PC-9 (cell line): ENCODE data around the gene RIMOC1. TPM values are rescaled to one million over a fixed set of nuclear protein-coding genes. Genes with fewer than 3 reads are reported as not detected.

Experiments
- Bru-seq: library from RNA; stranded (reverse); fragments of 400-500 nt; gene quantifications from one replicate; lab custom pipeline; 2021; lab: Mats Ljungman, UMichigan
- BruChase-seq, 2 experiments: library from RNA; stranded (reverse); fragments of 400-500 nt; gene quantifications; one replicate each; lab custom pipeline; 2021; lab: Mats Ljungman, UMichigan
- BruUV-seq: library from RNA; stranded (reverse); fragments of 400-500 nt; replicated peaks from 2 replicates; lab custom pipeline; 2021; lab: Mats Ljungman, UMichigan
- CTCF ChIA-PET: fragments of 300-600 bp; sonication (Branson Sonifier 250); formaldehyde crosslinking; loops from one replicate; lab custom pipeline; 2022; ENCODE audit warnings: antibody characterized with exemption; lab: Charles Lee
- POLR2A ChIA-PET: fragments of 300-600 bp; sonication (Branson Sonifier 250); formaldehyde crosslinking; loops from one replicate; lab custom pipeline; 2022; ENCODE audit warnings: antibody characterized with exemption; ENCODE audit not compliant: unreplicated experiment; lab: Charles Lee
- DNase-seq, 2 experiments: peaks; one replicate each; pipeline versions ENCODE4 v3.0.0 to v3.0.0-alpha.2; 2015 to 2022; ENCODE audit warnings: mixed read lengths in 1 of 2
- H2AFZ ChIP-seq: fragments of 200-600 bp; sonication (generic); 2 replicates; pipeline ENCODE4 v1.8.1; 2017; ENCODE audit warnings: antibody characterized with exemption
- H3F3A ChIP-seq: fragments of 200-600 bp; sonication (generic); 2 replicates; pipeline ENCODE4 v1.8.1; 2017; ENCODE audit warnings: antibody characterized with exemption, mild to moderate bottlenecking, low read depth; ENCODE audit not compliant: insufficient read depth
- H3K27ac ChIP-seq: fragments of 200-600 bp; sonication (generic); 2 replicates; pipeline ENCODE4 v1.6.1; 2016; ENCODE audit warnings: mixed run types
- H3K27me3 ChIP-seq: fragments of 200-600 bp; sonication (generic); 2 replicates; pipeline ENCODE4 v1.6.1; 2016; ENCODE audit warnings: low read depth, mixed run types; ENCODE audit not compliant: insufficient read depth
- H3K36me3 ChIP-seq: fragments of 200-600 bp; sonication (generic); 2 replicates; pipeline ENCODE4 v1.6.1; 2016; ENCODE audit warnings: low read depth, mixed run types
- H3K4me1 ChIP-seq: fragments of 200-600 bp; sonication (generic); replicated peaks from 2 replicates; pipeline ENCODE4 v1.6.1; 2016; ENCODE audit warnings: mixed run types; ENCODE audit not compliant: insufficient read depth
- H3K4me2 ChIP-seq: fragments of 200-600 bp; sonication (generic); 2 replicates; pipeline ENCODE4 v1.6.1; 2017; ENCODE audit warnings: mixed run types
- H3K4me3 ChIP-seq: fragments of 200-600 bp; sonication (generic); 2 replicates; pipeline ENCODE4 v1.6.1; 2016; ENCODE audit warnings: mixed run types
- H3K79me2 ChIP-seq: fragments of 200-600 bp; sonication (generic); 2 replicates; pipeline ENCODE4 v1.6.1; 2017; ENCODE audit warnings: low read depth, mixed run types
- H3K9me2 ChIP-seq: fragments of 200-600 bp; sonication (generic); 2 replicates; pipeline ENCODE4 v1.8.1; 2017; ENCODE audit warnings: mild to moderate bottlenecking; ENCODE audit not compliant: insufficient read depth
- H3K9me3 ChIP-seq: fragments of 200-600 bp; sonication (generic); 2 replicates; pipeline ENCODE4 v1.8.1; 2016; ENCODE audit warnings: low read depth; ENCODE audit not compliant: insufficient read depth
- H4K20me1 ChIP-seq: fragments of 200-600 bp; sonication (generic); 2 replicates; pipeline ENCODE4 v1.8.1; 2017; ENCODE audit not compliant: insufficient read depth
- CTCF ChIP-seq: fragments of 200-600 bp; sonication (generic); conservative IDR thresholded peaks from 2 replicates; pipeline ENCODE4 v1.6.1; 2017; ENCODE audit warnings: mixed run types, antibody characterized with exemption, mild to moderate bottlenecking, moderate library complexity
- EZH2 ChIP-seq: fragments of 200-600 bp; sonication (generic); IDR thresholded peaks from 2 replicates; pipeline ENCODE4 v1.8.0; 2017; ENCODE audit warnings: antibody characterized with exemption, low read depth
- intact Hi-C: fragments of 100-400 bp; cut with micrococcal nuclease; formaldehyde crosslinking; loops from one replicate; pipeline ENCODE4 v1.10.0; 2022; ENCODE audit not compliant: unreplicated experiment
- long read RNA-seq: library from polyadenylated mRNA; stranded (forward); transcript quantifications from one replicate; pipeline ENCODE4 v2.0.0, GENCODE V29; 2022
- total RNA-seq: library from RNA; stranded (reverse); gene quantifications from 2 replicates; pipeline ENCODE4 v1.2.3, GENCODE V29; 2021

The RIMOC1 gene
- total RNA-seq (40.1 and 68.6 TPM in 2 replicates), Bru-seq, nascent RNA (percentile 98 among the genes with signal in this experiment), BruChase-seq, experiment 1, labeled RNA remaining after a 2-hour chase (percentile 99 among the genes with signal in this experiment), BruChase-seq, experiment 2, labeled RNA remaining after a 6-hour chase (percentile 98 among the genes with signal in this experiment)
- long read RNA-seq, full-length matches to known transcripts = 9 of 19 reads
- long read RNA-seq, partial matches to known transcripts = 0 of 19 reads
- long read RNA-seq, other reads (novel, unspliced or antisense) = 10 of 19 reads

GRCh38 chr5:41903892-41904799, at the start of gene RIMOC1:
Gene RIMOC1, plus strand, starts transcription at chr5:41904344. Its CDS starts 24 bp downstream, at chr5:41904368.
- Histone ChIP-seq H3K36me3 (peaks cover 27% of the 10 kb centered on the region; the same call in 1 of the 2 replicates), H3K9me3 (no peaks in the 10 kb centered on the region), H3K79me2 (peaks cover 27% of the 10 kb centered on the region), H3K4me3 (peak within 1 kb of the TSS; percentile 83), H3K4me1 (peaks cover 16% of the 10 kb centered on the region), H3K27ac (peak within 1 kb of the TSS; percentile 68), H3K4me2 (peak within 1 kb of the TSS; percentile 90), H4K20me1 (no peaks in the 10 kb centered on the region), H3K9me2 (no peaks in the 10 kb centered on the region), H2AFZ (peak within 1 kb of the TSS; percentile 85), H3K27me3 (no peaks in the 10 kb centered on the region), H3F3A (no peaks in the 10 kb centered on the region)
- TF ChIP-seq CTCF (no peak), EZH2 (no peak)
- ChIA-PET POLR2A (interaction anchor here (0.5 to 1.4 kb wide), 10 partner anchors 16 to 1580 kb away, joined by 3 to 24 read pairs (median 4); partner anchors contain the start of genes FBXO4 and TMEM267), CTCF (interaction anchor here (0.8 to 1.2 kb wide), 3 partner anchors 21 to 1580 kb away, joined by 3 to 5 read pairs (median 3); partner anchors contain the start of genes FBXO4 and TMEM267)
- peak; percentile 99 to 100 for DNase-seq
- BruUV-seq = TSS peak; percentile 53
- intact Hi-C loops = loop anchor here (1.0 to 10.0 kb wide), 5 partner anchors 21 to 1221 kb away; partner anchors contain the start of genes FBXO4, OXCT1, RPL37 and TTC33

- H3K9me3 ChIP-seq = no peaks in the 10 kb centered on the region
- no peak overlapping the region for H3K4me3 ChIP-seq
- no peaks in the 10 kb centered on the region for H3K9me2 ChIP-seq
- no peak overlapping the region for H3K27ac ChIP-seq
- no peaks in the 10 kb centered on the region for H3F3A ChIP-seq
- DNase-seq = peak; percentile 46 to 66
- CTCF ChIA-PET = interaction anchor here (0.5 to 3.6 kb wide), 10 partner anchors 47 to 1191 kb away, joined by 3 to 48 read pairs (median 4); no protein-coding TSS in a partner anchor
- intact Hi-C loops = loop anchor here (1.0 to 5.0 kb wide), 5 partner anchors 200 to 1032 kb away; no protein-coding TSS in a partner anchor
- POLR2A ChIA-PET = interaction anchor here (0.7 kb wide), 2 partner anchors 85 to 1049 kb away, joined by 3 to 6 read pairs; no protein-coding TSS in a partner anchor
- no peaks in the 10 kb centered on the region for H3K79me2 ChIP-seq
- no peak overlapping the region for H3K4me2 ChIP-seq
- no peaks in the 10 kb centered on the region for H3K4me1 ChIP-seq
- BruUV-seq = no TSS peak
- H3K27me3 ChIP-seq = no peaks in the 10 kb centered on the region
- no peaks in the 10 kb centered on the region; the same call in 1 of the 2 replicates for H4K20me1 ChIP-seq
- H2AFZ ChIP-seq = no peak overlapping the region
- TF ChIP-seq EZH2 (no peak), CTCF (peak; percentile 90)
- no peaks in the 10 kb centered on the region for H3K36me3 ChIP-seq
These were observed 47.3 kb upstream of the RIMOC1 start for GRCh38 chr5:41856644-41857491.
